ENCODE results near the gene SYT17. TPM values are rescaled to one million over a fixed set of nuclear protein-coding genes. Genes with fewer than 3 reads are reported as not detected.

Gene SYT17
- total RNA-seq, 1 donor from 2014 or later, result 2.4 TPM

DNA sequence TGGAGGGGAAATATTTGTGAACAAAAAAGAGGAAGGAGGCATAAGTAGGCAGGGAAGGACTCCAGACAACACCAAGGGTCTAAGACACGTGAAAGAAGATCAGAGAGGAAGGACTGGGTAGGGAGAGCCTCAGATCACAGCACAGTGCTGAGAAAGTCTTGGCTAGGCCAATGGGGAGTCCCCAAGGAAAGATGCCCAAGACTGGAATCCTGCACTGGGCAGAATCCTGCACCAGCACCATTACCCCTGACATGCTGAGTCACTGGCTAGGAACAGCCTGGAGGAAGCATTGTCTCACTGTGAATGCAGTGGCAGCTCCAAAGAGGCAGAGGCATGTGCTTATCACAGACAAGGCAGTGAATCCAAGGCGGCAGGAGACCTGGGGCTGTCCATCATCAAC, 136.7 kb downstream of the SYT17 start:
- H3K27me3 ChIP-seq, result no peaks in the 10 kb centered on the region
- no peak for DNase-seq (ENCODE audit: low spot score in 2 of 2)
- H3K4me1 ChIP-seq, result no peaks in the 10 kb centered on the region
- H3K36me3 ChIP-seq, result no peaks in the 10 kb centered on the region
- no peaks in the 10 kb centered on the region for H3K9me3 ChIP-seq
- no peak overlapping the region for H3K27ac ChIP-seq
- intact Hi-C loops (cut with DNase I), result no loop called here
- H3K4me3 ChIP-seq, result no peak overlapping the region
- TF ChIP-seq, protein P1, sequence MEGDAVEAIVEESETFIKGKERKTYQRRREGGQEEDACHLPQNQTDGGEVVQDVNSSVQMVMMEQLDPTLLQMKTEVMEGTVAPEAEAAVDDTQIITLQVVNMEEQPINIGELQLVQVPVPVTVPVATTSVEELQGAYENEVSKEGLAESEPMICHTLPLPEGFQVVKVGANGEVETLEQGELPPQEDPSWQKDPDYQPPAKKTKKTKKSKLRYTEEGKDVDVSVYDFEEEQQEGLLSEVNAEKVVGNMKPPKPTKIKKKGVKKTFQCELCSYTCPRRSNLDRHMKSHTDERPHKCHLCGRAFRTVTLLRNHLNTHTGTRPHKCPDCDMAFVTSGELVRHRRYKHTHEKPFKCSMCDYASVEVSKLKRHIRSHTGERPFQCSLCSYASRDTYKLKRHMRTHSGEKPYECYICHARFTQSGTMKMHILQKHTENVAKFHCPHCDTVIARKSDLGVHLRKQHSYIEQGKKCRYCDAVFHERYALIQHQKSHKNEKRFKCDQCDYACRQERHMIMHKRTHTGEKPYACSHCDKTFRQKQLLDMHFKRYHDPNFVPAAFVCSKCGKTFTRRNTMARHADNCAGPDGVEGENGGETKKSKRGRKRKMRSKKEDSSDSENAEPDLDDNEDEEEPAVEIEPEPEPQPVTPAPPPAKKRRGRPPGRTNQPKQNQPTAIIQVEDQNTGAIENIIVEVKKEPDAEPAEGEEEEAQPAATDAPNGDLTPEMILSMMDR (IDR thresholded peaks at IDR 0.05), result no peak

DNA sequence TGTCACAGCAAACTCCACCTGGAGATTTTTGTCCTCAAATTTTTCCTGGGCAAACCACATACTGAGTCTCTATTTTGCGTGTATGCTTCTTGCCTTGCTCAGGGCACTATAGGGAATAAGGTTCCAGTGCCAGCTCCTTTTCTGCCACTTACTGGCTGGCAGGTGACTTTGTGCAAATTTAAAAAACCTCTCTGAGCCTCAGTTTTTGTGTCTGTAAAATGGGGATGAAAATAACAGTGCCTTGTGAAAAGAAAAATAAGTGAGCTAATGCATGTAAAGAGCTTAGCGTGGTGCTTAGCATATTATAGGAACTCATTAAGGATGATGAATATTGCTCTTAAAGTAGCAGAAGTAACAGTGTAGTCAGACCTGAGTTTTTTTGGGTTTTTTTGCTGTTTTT, 137.4 kb downstream of the SYT17 start:
- no peak overlapping the region for H3K27ac ChIP-seq
- intact Hi-C loops (cut with DNase I), result no loop called here

DNA sequence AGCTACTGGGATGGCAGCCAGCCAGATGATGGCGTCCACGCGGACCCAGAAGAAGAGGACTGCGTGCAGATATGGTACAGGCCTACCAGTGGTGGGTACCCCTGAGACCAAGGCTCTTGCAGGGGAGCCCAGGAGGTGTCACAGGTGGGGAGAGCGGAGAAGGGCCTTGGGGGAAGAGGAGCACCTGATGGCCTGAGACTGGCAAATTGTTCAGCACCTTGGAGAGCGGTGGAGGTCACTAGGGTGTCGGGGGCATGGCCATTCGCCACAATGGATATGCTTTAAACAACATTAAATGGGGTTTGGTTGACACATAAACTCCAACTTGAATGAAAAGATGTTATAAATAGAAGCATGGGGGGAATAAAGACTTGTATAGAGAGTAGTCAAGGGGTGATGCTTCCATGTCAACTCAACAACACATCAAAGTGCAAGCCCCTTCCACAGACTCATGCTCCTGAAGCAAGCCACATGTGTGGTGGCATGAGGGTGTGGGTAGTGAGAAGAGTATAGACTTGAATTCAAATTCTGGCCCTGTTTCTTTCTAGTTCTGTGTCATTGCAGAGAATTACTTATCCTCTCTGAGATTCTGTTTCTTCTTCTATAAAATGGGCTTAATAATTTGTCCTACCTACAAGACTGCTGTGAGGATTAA, 139.7 kb downstream of the SYT17 start:
- intact Hi-C loops (cut with DNase I), result no loop called here
- TF ChIP-seq, protein P1 (IDR thresholded peaks at IDR 0.05), result no peak
- H3K27me3 ChIP-seq, result no peaks in the 10 kb centered on the region

More for the DNA sequence above, 137.4 kb downstream of the SYT17 start:
- Histone ChIP-seq H3K36me3 (no peaks in the 10 kb centered on the region), H3K4me1 (no peaks in the 10 kb centered on the region), H3K4me3 (no peak overlapping the region), H3K27me3 (no peaks in the 10 kb centered on the region), H3K9me3 (no peaks in the 10 kb centered on the region)
- no peak for DNase-seq (ENCODE audit: low spot score in 2 of 2)
- TF ChIP-seq, protein P1 (IDR thresholded peaks at IDR 0.05), result no peak

DNA sequence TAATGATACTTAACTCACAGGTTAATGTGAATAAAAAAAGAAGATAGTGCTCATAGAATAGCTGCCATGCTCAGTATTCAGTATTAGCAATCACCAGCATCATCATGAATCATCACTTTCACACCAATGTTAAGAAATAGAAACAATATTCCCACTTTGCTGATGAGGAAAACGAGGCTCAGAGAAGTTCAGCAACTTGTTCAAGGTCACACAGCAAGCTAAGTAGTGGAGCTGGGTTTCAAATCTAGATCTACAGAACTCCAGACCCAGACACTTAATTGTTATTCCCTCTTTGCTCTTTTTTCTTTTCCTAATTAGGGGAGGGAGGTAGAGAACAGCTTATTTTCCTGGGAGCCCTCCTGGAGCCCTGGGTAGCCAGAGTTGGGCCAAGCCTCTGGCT, 140.4 kb downstream of the SYT17 start:
- Histone ChIP-seq H3K4me3 (no peak overlapping the region), H3K27me3 (no peaks in the 10 kb centered on the region), H3K27ac (no peak overlapping the region), H3K9me3 (no peaks in the 10 kb centered on the region), H3K4me1 (no peaks in the 10 kb centered on the region), H3K36me3 (no peaks in the 10 kb centered on the region)
- intact Hi-C loops (cut with DNase I), result no loop called here
- TF ChIP-seq, protein P1 (IDR thresholded peaks at IDR 0.05), result no peak
- DNase-seq (ENCODE audit: low spot score in 2 of 2), result no peak

More for the DNA sequence above, 139.7 kb downstream of the SYT17 start:
- DNase-seq (ENCODE audit: low spot score in 2 of 2), result no peak
- Histone ChIP-seq H3K27ac (no peak overlapping the region), H3K9me3 (no peaks in the 10 kb centered on the region), H3K4me1 (no peaks in the 10 kb centered on the region), H3K36me3 (no peaks in the 10 kb centered on the region), H3K4me3 (no peak overlapping the region)

DNA sequence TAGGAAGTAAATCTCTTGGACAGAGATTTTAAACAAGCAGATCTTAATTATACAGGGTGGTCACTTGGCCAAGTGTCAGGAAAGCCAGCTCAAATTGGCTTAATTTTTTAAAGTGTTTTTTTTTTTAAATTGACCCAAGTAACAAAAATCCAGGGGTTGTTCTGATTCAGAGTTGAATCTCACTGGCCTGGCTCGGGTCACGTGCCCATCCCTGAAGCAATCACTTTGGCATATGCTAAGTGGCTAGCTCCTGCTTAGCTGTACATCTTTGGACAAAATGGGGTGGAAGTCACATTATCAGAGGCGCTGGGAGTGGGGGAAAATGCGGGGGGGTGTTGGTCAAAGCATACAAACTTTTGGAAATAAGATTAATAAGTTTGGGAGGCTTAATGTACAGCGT, 141.1 kb downstream of the SYT17 start:
- intact Hi-C loops (cut with DNase I), result no loop called here

More for the DNA sequence above, 141.1 kb downstream of the SYT17 start:
- Histone ChIP-seq H3K27ac (no peak overlapping the region), H3K9me3 (no peaks in the 10 kb centered on the region), H3K4me3 (no peak overlapping the region), H3K27me3 (no peaks in the 10 kb centered on the region), H3K4me1 (no peaks in the 10 kb centered on the region), H3K36me3 (no peaks in the 10 kb centered on the region)
- DNase-seq (ENCODE audit: low spot score in 2 of 2), result no peak
- TF ChIP-seq, protein P1 (IDR thresholded peaks at IDR 0.05), result no peak

Measured in ascending aorta (tissue), 2 donors.